ENCODE results near the gene RBP2. TPM values are rescaled to one million over a fixed set of nuclear protein-coding genes. Genes with fewer than 3 reads are reported as not detected.

The RBP2 gene
- total and polyA plus RNA-seq, 10 of the 15 experiments (the other 5 are each of a cell fraction or from before 2014, with no cell fraction given) = not detected

- H3K36me3 ChIP-seq (ENCODE audit: control insufficient read depth in 2 of 2, insufficient read depth in 2 of 2, low read length in 1 of 2) = no peaks in the 10 kb centered on the region
- H3K9ac ChIP-seq (ENCODE audit: control insufficient read depth, insufficient read depth, low read length) = no peak overlapping the region
- H2AFZ ChIP-seq (ENCODE audit: control insufficient read depth, low read depth, low read length) = no peak overlapping the region
- SMC1A ChIA-PET (ENCODE audit: uncharacterized antibody, unreplicated experiment) = no interaction called here
- no peaks in the 10 kb centered on the region for H3K9me3 ChIP-seq (replicated peaks; ENCODE audit: control insufficient read depth, insufficient read depth, low read length)
- in situ Hi-C loops (cut with MboI) (loop anchor here (25.0 kb wide), 1 partner anchor 1413 kb away; no protein-coding TSS in a partner anchor), intact Hi-C loops (cut with micrococcal nuclease; ENCODE audit: unreplicated experiment) (no loop called here)
- H3K4me3 ChIP-seq = no peak overlapping the region
- POLR2A ChIA-PET = no interaction called here
- no peaks in the 10 kb centered on the region for H3K27me3 ChIP-seq (replicated peaks in 1 of 2; ENCODE audit: control insufficient read depth in 2 of 2, insufficient read depth in 2 of 2, low read length in 1 of 2)
- no peaks in the 10 kb centered on the region for H3K79me2 ChIP-seq (ENCODE audit: control insufficient read depth, insufficient read depth, low read length)
- no peaks in the 10 kb centered on the region for H3K4me1 ChIP-seq (ENCODE audit: control insufficient read depth, insufficient read depth, low read length)
- H4K20me1 ChIP-seq (ENCODE audit: control insufficient read depth, insufficient read depth) = no peaks in the 10 kb centered on the region
- DNase-seq (ENCODE audit: low read depth, low spot score) = no peak
- RAD21 ChIA-PET (ENCODE audit: unreplicated experiment) = no interaction called here
- CTCF ChIA-PET = no interaction called here
- FAIRE-seq = no peak
- no TSS peak for BruUV-seq (replicated peaks)
- TF ChIP-seq STAT3 (IDR thresholded peaks at IDR 0.05; ENCODE audit: low read depth, low read length) (no peak), ZBTB4 (CRISPR knock-in tag; IDR thresholded peaks at IDR 0.05) (no peak), ZNF274 (IDR thresholded peaks at IDR 0.05; ENCODE audit: insufficient read depth, insufficient read length) (no peak), JUNB (IDR thresholded peaks at IDR 0.05) (no peak)
- H3K4me2 ChIP-seq (ENCODE audit: control insufficient read depth, insufficient read depth) = no peak overlapping the region
- no peak overlapping the region for H3K27ac ChIP-seq (ENCODE audit: control insufficient read depth, insufficient read depth)
- 43% methylated on average over 5 of the region's 5 CpGs for WGBS (ENCODE audit: insufficient coverage, insufficient replicate concordance, low lambda C conversion rate, missing lambda C conversion rate)
- no peak for ATAC-seq
These were observed 26.8 kb downstream of the RBP2 start for GRCh38 chr3:139449566-139449965.

- no peaks in the 10 kb centered on the region for H4K20me1 ChIP-seq (ENCODE audit: control insufficient read depth, insufficient read depth)
- H3K27ac ChIP-seq (ENCODE audit: control insufficient read depth, insufficient read depth) = no peak overlapping the region
- intact Hi-C loops (cut with micrococcal nuclease; ENCODE audit: unreplicated experiment) (no loop called here), in situ Hi-C loops (cut with MboI) (loop anchor here (25.0 kb wide), 1 partner anchor 1414 kb away; no protein-coding TSS in a partner anchor)
- H3K4me1 ChIP-seq (ENCODE audit: control insufficient read depth, insufficient read depth, low read length) = no peaks in the 10 kb centered on the region
- no peaks in the 10 kb centered on the region for H3K36me3 ChIP-seq (ENCODE audit: control insufficient read depth in 2 of 2, insufficient read depth in 2 of 2, low read length in 1 of 2)
- CTCF ChIA-PET = interaction anchor here (0.5 kb wide), 1 partner anchor 661 kb away, joined by 3 read pairs; no protein-coding TSS in a partner anchor
- BruUV-seq (replicated peaks) = no TSS peak
- H3K27me3 ChIP-seq (replicated peaks in 1 of 2; ENCODE audit: control insufficient read depth in 2 of 2, insufficient read depth in 2 of 2, low read length in 1 of 2) = no peaks in the 10 kb centered on the region
- ATAC-seq (no peak), DNase-seq (ENCODE audit: low read depth, low spot score) (no peak), FAIRE-seq (no peak)
- no peak overlapping the region for H2AFZ ChIP-seq (ENCODE audit: control insufficient read depth, low read depth, low read length)
- no peaks in the 10 kb centered on the region for H3K79me2 ChIP-seq (ENCODE audit: control insufficient read depth, insufficient read depth, low read length)
- no peak overlapping the region for H3K4me3 ChIP-seq
- no peak overlapping the region for H3K4me2 ChIP-seq (ENCODE audit: control insufficient read depth, insufficient read depth)
- SMC1A ChIA-PET (ENCODE audit: uncharacterized antibody, unreplicated experiment) = no interaction called here
- no peak overlapping the region for H3K9ac ChIP-seq (ENCODE audit: control insufficient read depth, insufficient read depth, low read length)
- POLR2A ChIA-PET = no interaction called here
- H3K9me3 ChIP-seq (replicated peaks; ENCODE audit: control insufficient read depth, insufficient read depth, low read length) = no peaks in the 10 kb centered on the region
- RAD21 ChIA-PET (ENCODE audit: unreplicated experiment) = interaction anchor here (1.1 kb wide), 1 partner anchor 21 kb away, joined by 3 read pairs; no protein-coding TSS in a partner anchor
- whole genome bisulfite sequencing (ENCODE audit: insufficient coverage, insufficient replicate concordance, low lambda C conversion rate, missing lambda C conversion rate) = 6% methylated on average over 3 of the region's 3 CpGs
- TF ChIP-seq ZNF687 (IDR thresholded peaks at IDR 0.05) (no peak), SRF (IDR thresholded peaks at IDR 0.05; ENCODE audit: low read depth in 2 of 2, low read length in 2 of 2) (no peak), IRF5 (IDR thresholded peaks at IDR 0.05; ENCODE audit: borderline replicate concordance) (no peak)
These were observed 28.2 kb downstream of the RBP2 start for GRCh38 chr3:139448104-139448503.

Data from GM12878 (cell line).